Activated B cell treated with CpG ODN at 0.5 μM for 24 hours (primary cell): ENCODE results near the gene MICALL1. TPM values are rescaled to one million over a fixed set of nuclear protein-coding genes. Genes with fewer than 3 reads are reported as not detected.

Experiments used
- ATAC-seq: fragments of 200-7000 bp; cut with Tn5 transposase; one replicate; pipeline ENCODE4 v1.10.0; 2021; ENCODE audit warnings: low read depth, mild to moderate bottlenecking, moderate library complexity
- CTCF ChIA-PET: fragments of 350-600 bp; sonication (Branson Sonifier 250); formaldehyde crosslinking; loops from one replicate; lab custom pipeline; 2021; ENCODE audit warnings: antibody characterized with exemption; lab: Charles Lee
- POLR2A ChIA-PET: fragments of 350-600 bp; sonication (Branson Sonifier 250); formaldehyde crosslinking; loops from one replicate; lab custom pipeline; 2021; ENCODE audit warnings: antibody characterized with exemption; lab: Charles Lee
- DNase-seq: peaks from one replicate; pipeline ENCODE4 v3.0.0; 2022
- H3K27ac Mint-ChIP-seq: one replicate; pipeline ENCODE4 v1.8.0; 2020; ENCODE audit warnings: mixed read lengths
- H3K27me3 Mint-ChIP-seq: one replicate; pipeline ENCODE4 v1.8.0; 2021; ENCODE audit warnings: mixed read lengths
- H3K36me3 Mint-ChIP-seq: one replicate; pipeline ENCODE4 v1.8.0; 2021; ENCODE audit warnings: low read depth, mixed read lengths
- H3K4me1 Mint-ChIP-seq: one replicate; pipeline ENCODE4 v1.8.0; 2021; ENCODE audit warnings: mixed read lengths
- H3K4me3 Mint-ChIP-seq: one replicate; pipeline ENCODE4 v1.8.0; 2020; ENCODE audit warnings: mild to moderate bottlenecking, mixed read lengths
- H3K9me3 Mint-ChIP-seq: one replicate; pipeline ENCODE4 v1.8.0; 2020; ENCODE audit warnings: mixed read lengths
- CTCF ChIP-seq: fragments of 200-600 bp; IDR thresholded peaks from one replicate; pipeline ENCODE4 v1.8.0; 2022; ENCODE audit warnings: antibody characterized with exemption, mild to moderate bottlenecking
- intact Hi-C: fragments of 100-400 bp; cut with micrococcal nuclease; formaldehyde crosslinking; loops from one replicate; pipeline ENCODE4 v1.15.1; 2024
- total RNA-seq: library from RNA; stranded (reverse); gene quantifications from 2 replicates; pipeline ENCODE4 v1.2.3, GENCODE V29; 2022

MICALL1 gene
- total RNA-seq, 1 donor from 2014 or later, result 27.6 TPM

- ChIA-PET CTCF (no interaction called here), POLR2A (no interaction called here)
- no peak for TF ChIP-seq CTCF
- Mint-ChIP-seq H3K27me3 (no peaks in the 10 kb centered on the region), H3K4me3 (no peak overlapping the region), H3K27ac (no peak overlapping the region), H3K36me3 (peaks cover 57% of the 10 kb centered on the region), H3K4me1 (peaks cover 19% of the 10 kb centered on the region), H3K9me3 (no peaks in the 10 kb centered on the region)
- intact Hi-C loops, result no loop called here
- DNase-seq, result no peak
- no peak for ATAC-seq
Observed at GRCh38 chr22:37929390-37929789, 23.3 kb downstream of the MICALL1 start.

GRCh38 chr22:37930270-37930951 is 24.3 kb downstream of the MICALL1 start:
- POLR2A ChIA-PET, result no interaction called here
- H3K27ac Mint-ChIP-seq, result no peak overlapping the region
- no peaks in the 10 kb centered on the region for H3K27me3 Mint-ChIP-seq
- CTCF ChIA-PET, result interaction anchor here (1.6 kb wide), 1 partner anchor 24 kb away, joined by 10 read pairs; the partner anchor contains the start of gene MICALL1
- no peak overlapping the region for H3K4me3 Mint-ChIP-seq
- no peaks in the 10 kb centered on the region for H3K9me3 Mint-ChIP-seq
- H3K4me1 Mint-ChIP-seq, result peaks cover 19% of the 10 kb centered on the region
- intact Hi-C loops, result loop anchor here (5.0 kb wide), 1 partner anchor 33 kb away; no protein-coding TSS in a partner anchor
- peaks cover 54% of the 10 kb centered on the region for H3K36me3 Mint-ChIP-seq
- ATAC-seq (no peak), DNase-seq (no peak)
- TF ChIP-seq CTCF, result no peak

- H3K36me3 Mint-ChIP-seq, result peaks cover 51% of the 10 kb centered on the region
Observed at GRCh38 chr22:37930952-37931440, 24.9 kb downstream of the MICALL1 start.

GRCh38 chr22:37931893-37932389 is 25.8 kb downstream of the MICALL1 start:
- POLR2A ChIA-PET, result interaction anchor here (0.5 kb wide), 1 partner anchor 67 kb away, joined by 3 read pairs; no protein-coding TSS in a partner anchor
- H3K36me3 Mint-ChIP-seq, result peaks cover 45% of the 10 kb centered on the region
- H3K4me3 Mint-ChIP-seq, result no peak overlapping the region
- no peaks in the 10 kb centered on the region for H3K9me3 Mint-ChIP-seq
- no peak for TF ChIP-seq CTCF
- intact Hi-C loops, result loop anchor here (5.0 kb wide), 1 partner anchor 35 kb away; no protein-coding TSS in a partner anchor
- DNase-seq (no peak), ATAC-seq (no peak)
- no peak overlapping the region for H3K27ac Mint-ChIP-seq
- peaks cover 19% of the 10 kb centered on the region for H3K4me1 Mint-ChIP-seq
- CTCF ChIA-PET, result interaction anchor here (0.9 to 1.6 kb wide), 3 partner anchors 20 to 303 kb away, joined by 3 to 10 read pairs (median 3); partner anchors contain the start of gene MICALL1
- no peaks in the 10 kb centered on the region for H3K27me3 Mint-ChIP-seq

More at GRCh38 chr22:37930952-37931440, 24.9 kb downstream of the MICALL1 start:
- H3K27me3 Mint-ChIP-seq, result no peaks in the 10 kb centered on the region
- no peak overlapping the region for H3K4me3 Mint-ChIP-seq
- POLR2A ChIA-PET, result no interaction called here
- DNase-seq, result no peak
- ATAC-seq, result no peak
- CTCF ChIA-PET, result interaction anchor here (1.2 to 1.6 kb wide), 2 partner anchors 21 to 25 kb away, joined by 3 to 10 read pairs; partner anchors contain the start of gene MICALL1
- TF ChIP-seq CTCF, result no peak
- peaks cover 19% of the 10 kb centered on the region for H3K4me1 Mint-ChIP-seq
- H3K27ac Mint-ChIP-seq, result no peak overlapping the region
- no peaks in the 10 kb centered on the region for H3K9me3 Mint-ChIP-seq
- intact Hi-C loops, result loop anchor here (5.0 kb wide), 1 partner anchor 34 kb away; no protein-coding TSS in a partner anchor

GRCh38 chr22:37932401-37932800 is 26.3 kb downstream of the MICALL1 start:
- POLR2A ChIA-PET, result no interaction called here
- intact Hi-C loops, result loop anchor here (5.0 kb wide), 1 partner anchor 35 kb away; no protein-coding TSS in a partner anchor

More at GRCh38 chr22:37932401-37932800, 26.3 kb downstream of the MICALL1 start:
- no peak overlapping the region for H3K4me3 Mint-ChIP-seq
- peaks cover 19% of the 10 kb centered on the region for H3K4me1 Mint-ChIP-seq
- no peak overlapping the region for H3K27ac Mint-ChIP-seq
- no peaks in the 10 kb centered on the region for H3K27me3 Mint-ChIP-seq
- CTCF ChIA-PET, result interaction anchor here (0.9 to 1.2 kb wide), 2 partner anchors 114 to 304 kb away, joined by 3 to 4 read pairs; no protein-coding TSS in a partner anchor
- H3K9me3 Mint-ChIP-seq, result no peaks in the 10 kb centered on the region
- no peak for ATAC-seq
- H3K36me3 Mint-ChIP-seq, result peaks cover 46% of the 10 kb centered on the region
- TF ChIP-seq CTCF, result no peak
- DNase-seq, result no peak
